ENCODE measurements around the gene MYO7B. TPM values are rescaled to one million over a fixed set of nuclear protein-coding genes. Genes with fewer than 3 reads are reported as not detected.

Gene MYO7B
- total RNA-seq, 1 donor from 2014 or later = 0.28 TPM

GRCh38 chr2:127582863-127583861 lies 47.7 kb downstream of the MYO7B start:
- Mint-ChIP-seq H3K36me3 (ENCODE audit: low read depth) (no peaks in the 10 kb centered on the region), H3K27me3 (ENCODE audit: low read depth) (no peaks in the 10 kb centered on the region), H3K4me3 (no peak overlapping the region), H3K9me3 (no peaks in the 10 kb centered on the region), H3K27ac (ENCODE audit: unreplicated experiment) (no peak overlapping the region), H3K4me1 (peaks cover 4% of the 10 kb centered on the region)
- TF ChIP-seq CTCF (conservative IDR thresholded peaks at IDR 0.05) = no peak
- no peak for DNase-seq (ENCODE audit: low read depth, low spot score)

- H3K27me3 Mint-ChIP-seq (ENCODE audit: low read depth) = no peaks in the 10 kb centered on the region
- no peaks in the 10 kb centered on the region for H3K9me3 Mint-ChIP-seq
- peaks cover 4% of the 10 kb centered on the region for H3K4me1 Mint-ChIP-seq
- no peak overlapping the region for H3K27ac Mint-ChIP-seq (ENCODE audit: unreplicated experiment)
- TF ChIP-seq CTCF (conservative IDR thresholded peaks at IDR 0.05) = no peak
- H3K4me3 Mint-ChIP-seq = no peak overlapping the region
- DNase-seq (ENCODE audit: low read depth, low spot score) = no peak
- no peaks in the 10 kb centered on the region for H3K36me3 Mint-ChIP-seq (ENCODE audit: low read depth)
Measured at GRCh38 chr2:127584047-127584446, 48.6 kb downstream of the MYO7B start.

GRCh38 chr2:127584516-127585033 lies 49.1 kb downstream of the MYO7B start:
- no peaks in the 10 kb centered on the region for H3K36me3 Mint-ChIP-seq (ENCODE audit: low read depth)
- no peak for DNase-seq (ENCODE audit: low read depth, low spot score)
- no peaks in the 10 kb centered on the region for H3K9me3 Mint-ChIP-seq
- TF ChIP-seq CTCF (conservative IDR thresholded peaks at IDR 0.05) = no peak
- H3K4me3 Mint-ChIP-seq = no peak overlapping the region
- no peaks in the 10 kb centered on the region for H3K27me3 Mint-ChIP-seq (ENCODE audit: low read depth)
- H3K27ac Mint-ChIP-seq (ENCODE audit: unreplicated experiment) = no peak overlapping the region
- H3K4me1 Mint-ChIP-seq = peaks cover 4% of the 10 kb centered on the region

GRCh38 chr2:127585270-127585807 lies 49.9 kb downstream of the MYO7B start:
- Mint-ChIP-seq H3K4me3 (no peak overlapping the region), H3K36me3 (ENCODE audit: low read depth) (no peaks in the 10 kb centered on the region), H3K27ac (ENCODE audit: unreplicated experiment) (no peak overlapping the region), H3K9me3 (no peaks in the 10 kb centered on the region), H3K27me3 (ENCODE audit: low read depth) (no peaks in the 10 kb centered on the region), H3K4me1 (peaks cover 4% of the 10 kb centered on the region)
- TF ChIP-seq CTCF (conservative IDR thresholded peaks at IDR 0.05) = no peak
- no peak for DNase-seq (ENCODE audit: low read depth, low spot score)

- H3K4me1 Mint-ChIP-seq = peaks cover 4% of the 10 kb centered on the region
- H3K27ac Mint-ChIP-seq (ENCODE audit: unreplicated experiment) = peak overlapping the region; percentile 9
- no peak for TF ChIP-seq CTCF (conservative IDR thresholded peaks at IDR 0.05)
- DNase-seq (ENCODE audit: low read depth, low spot score) = no peak
- H3K27me3 Mint-ChIP-seq (ENCODE audit: low read depth) = no peaks in the 10 kb centered on the region
- H3K9me3 Mint-ChIP-seq = no peaks in the 10 kb centered on the region
- H3K36me3 Mint-ChIP-seq (ENCODE audit: low read depth) = no peaks in the 10 kb centered on the region
- H3K4me3 Mint-ChIP-seq = no peak overlapping the region
Measured at GRCh38 chr2:127586136-127586535, 50.7 kb downstream of the MYO7B start.
